ENCODE data around the gene USF3. TPM values are rescaled to one million over a fixed set of nuclear protein-coding genes. Genes with fewer than 3 reads are reported as not detected.

USF3 gene
- total RNA-seq, 6 donors from 2014 or later: 9.3 to 30.6 (median 18.5) TPM

GRCh38 chr3:113678773-113679172 lies 17.7 kb downstream of the USF3 start:
- WGBS, 2 donors: 98 to 100% methylated on average over 4 of the region's 4 CpGs
- no peak overlapping the region for H3K4me3 ChIP-seq
- no peak for DNase-seq
- no peak for TF ChIP-seq POLR2A (IDR thresholded peaks at IDR 0.05)
- no peak for TF ChIP-seq POLR2AphosphoS5 (IDR thresholded peaks at IDR 0.05)
- TF ChIP-seq EP300 (IDR thresholded peaks at IDR 0.05): no peak
- TF ChIP-seq CTCF (IDR thresholded peaks at IDR 0.05): no peak
- no peak overlapping the region for H3K27ac ChIP-seq
- no peaks in the 10 kb centered on the region for H3K4me1 ChIP-seq
- H3K27me3 ChIP-seq: no peaks in the 10 kb centered on the region
- no peaks in the 10 kb centered on the region for H3K9me3 ChIP-seq
- no peak for ATAC-seq (ENCODE audit: low FRiP score in 2 of 2)
- H3K36me3 ChIP-seq: peaks cover 0 to 23% (median 0%) of the 10 kb centered on the region in 4 donors

GRCh38 chr3:113677737-113678136 lies 18.7 kb downstream of the USF3 start:
- 81 to 85% methylated on average over 1 of the region's 1 CpG for WGBS, 2 donors
- no peak overlapping the region for H3K4me3 ChIP-seq
- DNase-seq (no peak), ATAC-seq (ENCODE audit: low FRiP score in 2 of 2) (no peak)
- no peaks in the 10 kb centered on the region for H3K4me1 ChIP-seq
- H3K9me3 ChIP-seq: no peaks in the 10 kb centered on the region
- no peak overlapping the region for H3K27ac ChIP-seq
- no peaks in the 10 kb centered on the region for H3K27me3 ChIP-seq
- peaks cover 0 to 31% (median 0%) of the 10 kb centered on the region in 4 donors for H3K36me3 ChIP-seq
- TF ChIP-seq POLR2A (IDR thresholded peaks at IDR 0.05) (no peak), EP300 (IDR thresholded peaks at IDR 0.05) (no peak), POLR2AphosphoS5 (IDR thresholded peaks at IDR 0.05) (no peak)

- Histone ChIP-seq H3K27me3 (no peaks in the 10 kb centered on the region), H3K4me3 (no peak overlapping the region), H3K27ac (no peak overlapping the region), H3K9me3 (no peaks in the 10 kb centered on the region), H3K4me1 (no peaks in the 10 kb centered on the region), H3K36me3 (peaks cover 0 to 39% (median 1%) of the 10 kb centered on the region in 4 donors)
- DNase-seq: no peak
- no peak for ATAC-seq (ENCODE audit: low FRiP score in 2 of 2)
- 62 to 83% methylated on average over 3 of the region's 3 CpGs for WGBS, 2 donors
- TF ChIP-seq POLR2A (IDR thresholded peaks at IDR 0.05): no peak
- no peak for TF ChIP-seq POLR2AphosphoS5 (IDR thresholded peaks at IDR 0.05)
- no peak for TF ChIP-seq EP300 (IDR thresholded peaks at IDR 0.05)
- TF ChIP-seq CTCF (IDR thresholded peaks at IDR 0.05): no peak
Measured at GRCh38 chr3:113676261-113676660, 20.2 kb downstream of the USF3 start.

GRCh38 chr3:113673593-113673992 lies 22.8 kb downstream of the USF3 start:
- Histone ChIP-seq H3K9me3 (no peaks in the 10 kb centered on the region), H3K27ac (no peak overlapping the region), H3K27me3 (no peaks in the 10 kb centered on the region), H3K36me3 (peaks cover 0 to 54% (median 1%) of the 10 kb centered on the region in 4 donors), H3K4me3 (no peak overlapping the region), H3K4me1 (no peaks in the 10 kb centered on the region)
- ATAC-seq (ENCODE audit: low FRiP score in 2 of 2) (no peak), DNase-seq (no peak)
- WGBS, 2 donors: 87 to 91% methylated on average over 4 of the region's 4 CpGs
- TF ChIP-seq POLR2A (IDR thresholded peaks at IDR 0.05) (no peak), EP300 (IDR thresholded peaks at IDR 0.05) (no peak), POLR2AphosphoS5 (IDR thresholded peaks at IDR 0.05) (no peak), CTCF (IDR thresholded peaks at IDR 0.05) (no peak)

- TF ChIP-seq CTCF (IDR thresholded peaks at IDR 0.05) (no peak), POLR2A (IDR thresholded peaks at IDR 0.05) (no peak), POLR2AphosphoS5 (IDR thresholded peaks at IDR 0.05) (no peak), EP300 (IDR thresholded peaks at IDR 0.05) (no peak)
- ATAC-seq (ENCODE audit: low FRiP score in 2 of 2): no peak
- 57% methylated on average over 4 of the region's 4 CpGs for WGBS, 2 donors
- H3K27me3 ChIP-seq: no peaks in the 10 kb centered on the region
- no peaks in the 10 kb centered on the region for H3K9me3 ChIP-seq
- no peak overlapping the region for H3K27ac ChIP-seq
- H3K4me1 ChIP-seq: no peaks in the 10 kb centered on the region
- DNase-seq: no peak
- H3K4me3 ChIP-seq: no peak overlapping the region
- peaks cover 0 to 45% (median 3%) of the 10 kb centered on the region in 4 donors for H3K36me3 ChIP-seq
Measured at GRCh38 chr3:113668015-113668414, 28.4 kb downstream of the USF3 start.

All from upper lobe of left lung (tissue), 6 donors.